ENCODE measurements around the gene PDIA6.
A peak's percentile ranks its signal among the peaks of the same experiment; 100 is the strongest.
"Not testable (repeated sequence)": the region's sequence is repeated elsewhere in the genome, so short reads cannot be mapped to it uniquely, and the experiment has no call there.

PDIA6 gene

GRCh38 chr2:10814571-10815331 lies 2.2 kb upstream of the PDIA6 start:
- H3K36me3 ChIP-seq (ENCODE audit: insufficient read depth, low read length): peaks cover under 1% of the 10 kb centered on the region; the same call in 1 of the 2 replicates
- TF ChIP-seq EZH2 (IDR thresholded peaks at IDR 0.05; ENCODE audit: borderline replicate concordance, low read length): no peak
- TF ChIP-seq CTCF (IDR thresholded peaks at IDR 0.05; ENCODE audit: low read length): peak; percentile 11; the same call in 1 of the 2 replicates
- H3K27me3 ChIP-seq (ENCODE audit: insufficient read depth, low read length): no peaks in the 10 kb centered on the region
- peaks cover 26% of the 10 kb centered on the region for H3K79me2 ChIP-seq (ENCODE audit: insufficient read depth, low read length)
- no peak overlapping the region for H3K4me3 ChIP-seq (ENCODE audit: low read depth, low read length, poor library complexity, severe bottlenecking)
- no peaks in the 10 kb centered on the region for H4K20me1 ChIP-seq (ENCODE audit: insufficient read depth, low read length)
- no peaks in the 10 kb centered on the region for H3K9me2 ChIP-seq (ENCODE audit: low read depth, low read length)
- H2AFZ ChIP-seq (ENCODE audit: low read length): no peak overlapping the region
- H3K4me1 ChIP-seq (ENCODE audit: insufficient read depth, low read length, severe bottlenecking): peaks cover 25% of the 10 kb centered on the region
- H3K27ac ChIP-seq (ENCODE audit: low read depth, low read length, poor library complexity, severe bottlenecking): no peak overlapping the region
- no peak overlapping the region for H3K9ac ChIP-seq (ENCODE audit: low read length)
- no peaks in the 10 kb centered on the region for H3K9me3 ChIP-seq (ENCODE audit: low read length)
- H3F3A ChIP-seq (ENCODE audit: insufficient read depth, low read length): no peaks in the 10 kb centered on the region
- no peak overlapping the region for H3K4me2 ChIP-seq (ENCODE audit: low read length)

DNA sequence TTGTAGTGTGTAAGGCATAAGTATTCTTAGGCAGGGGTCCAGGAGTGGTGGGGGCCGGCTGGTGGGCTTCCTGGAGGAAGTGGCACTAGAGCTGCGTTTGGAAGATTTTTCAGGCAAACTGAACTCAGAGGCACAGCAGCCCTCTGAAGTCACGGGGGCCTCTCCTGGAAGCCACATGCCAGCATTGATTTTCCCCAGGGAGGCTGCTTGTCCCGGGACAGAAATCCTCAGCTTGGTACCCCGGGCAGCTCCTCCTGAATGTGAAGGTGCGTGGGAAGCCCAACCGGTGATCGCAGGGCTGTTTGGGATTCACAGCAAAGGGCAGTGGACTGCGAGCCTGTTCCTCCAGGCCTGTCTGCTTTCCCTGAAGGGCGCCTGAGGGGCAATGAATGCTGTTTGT lies 1.6 kb upstream of the PDIA6 start:
- H3K9ac ChIP-seq (ENCODE audit: low read length): no peak overlapping the region
- H3K27ac ChIP-seq (ENCODE audit: low read depth, low read length, poor library complexity, severe bottlenecking): no peak overlapping the region
- no peaks in the 10 kb centered on the region for H3K27me3 ChIP-seq (ENCODE audit: insufficient read depth, low read length)
- peaks cover 31% of the 10 kb centered on the region for H3K4me1 ChIP-seq (ENCODE audit: insufficient read depth, low read length, severe bottlenecking)
- no peaks in the 10 kb centered on the region for H3K9me2 ChIP-seq (ENCODE audit: low read depth, low read length)
- H2AFZ ChIP-seq (ENCODE audit: low read length): no peak overlapping the region
- H3K9me3 ChIP-seq (ENCODE audit: low read length): no peaks in the 10 kb centered on the region
- no peaks in the 10 kb centered on the region for H3F3A ChIP-seq (ENCODE audit: insufficient read depth, low read length)
- no peak overlapping the region for H3K4me2 ChIP-seq (ENCODE audit: low read length)
- TF ChIP-seq EZH2 (IDR thresholded peaks at IDR 0.05; ENCODE audit: borderline replicate concordance, low read length): no peak
- TF ChIP-seq CTCF (IDR thresholded peaks at IDR 0.05; ENCODE audit: low read length): no peak
- H4K20me1 ChIP-seq (ENCODE audit: insufficient read depth, low read length): no peaks in the 10 kb centered on the region
- no peak overlapping the region for H3K4me3 ChIP-seq (ENCODE audit: low read depth, low read length, poor library complexity, severe bottlenecking)
- peaks cover 5% of the 10 kb centered on the region; the same call in 1 of the 2 replicates for H3K36me3 ChIP-seq (ENCODE audit: insufficient read depth, low read length)
- H3K79me2 ChIP-seq (ENCODE audit: insufficient read depth, low read length): peaks cover 32% of the 10 kb centered on the region

DNA sequence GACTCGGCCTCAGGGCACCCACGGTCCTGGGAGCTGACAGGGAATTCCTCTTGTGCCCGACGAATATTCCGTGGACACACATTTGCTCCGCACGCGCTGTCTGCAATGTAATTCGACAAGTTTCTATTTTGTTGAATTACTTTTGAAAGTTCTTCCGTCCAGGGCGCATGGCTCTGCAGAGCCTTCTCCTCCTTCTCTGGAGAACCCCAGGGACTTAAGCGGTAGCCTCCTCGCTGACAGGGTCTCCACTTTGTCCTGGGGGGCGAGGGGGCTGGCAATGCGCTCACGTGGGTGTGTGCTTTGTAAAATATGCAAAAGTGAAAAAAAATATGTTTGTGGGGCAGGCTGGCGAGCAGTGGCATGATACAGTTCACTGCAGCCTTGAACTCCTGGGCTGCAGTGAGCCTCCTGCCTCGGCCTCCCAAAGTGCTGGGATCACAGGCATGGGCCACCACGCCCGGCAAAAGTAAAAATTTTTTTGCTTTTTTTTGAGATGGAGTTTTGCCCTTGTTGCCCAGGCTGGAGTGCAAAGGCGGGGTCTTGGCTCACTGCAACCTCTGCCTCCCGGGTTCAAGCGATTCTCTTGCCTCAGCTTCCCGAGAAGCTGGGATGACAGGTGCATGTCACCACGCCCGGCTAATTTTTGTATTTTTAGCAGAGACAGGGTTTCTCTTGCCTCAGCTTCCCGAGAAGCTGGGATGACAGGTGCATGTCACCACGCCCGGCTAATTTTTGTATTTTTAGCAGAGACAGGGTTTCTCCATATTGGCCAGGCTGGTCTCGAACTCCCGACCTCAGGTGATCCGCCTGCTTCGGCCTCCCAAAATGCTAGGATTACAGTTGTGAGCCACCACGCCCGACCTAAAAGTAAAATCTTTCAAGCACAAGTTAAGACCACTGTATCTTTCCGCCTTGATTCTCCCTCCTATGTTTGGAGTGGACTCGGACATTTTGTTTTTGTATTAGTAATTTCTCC lies 866 bp upstream of the PDIA6 start:
- Histone ChIP-seq H3K4me1 (ENCODE audit: insufficient read depth, low read length, severe bottlenecking) (peaks cover 34% of the 10 kb centered on the region), H3K36me3 (ENCODE audit: insufficient read depth, low read length) (peaks cover 11% of the 10 kb centered on the region), H3K4me3 (ENCODE audit: low read depth, low read length, poor library complexity, severe bottlenecking) (peak overlapping the region; percentile 76), H3K4me2 (ENCODE audit: low read length) (peak overlapping the region; percentile 85), H3K9ac (ENCODE audit: low read length) (peak overlapping the region; percentile 71), H3K79me2 (ENCODE audit: insufficient read depth, low read length) (peaks cover 39% of the 10 kb centered on the region), H2AFZ (ENCODE audit: low read length) (peak overlapping the region; percentile 85; the same call in 1 of the 2 replicates)
- H3K9me3 ChIP-seq (ENCODE audit: low read length); H3F3A ChIP-seq (ENCODE audit: insufficient read depth, low read length); H3K27ac ChIP-seq (ENCODE audit: low read depth, low read length, poor library complexity, severe bottlenecking); H3K9me2 ChIP-seq (ENCODE audit: low read depth, low read length); H3K27me3 ChIP-seq (ENCODE audit: insufficient read depth, low read length); H4K20me1 ChIP-seq (ENCODE audit: insufficient read depth, low read length): not testable (repeated sequence)
